GM12878 (cell line): ENCODE data around the gene SPINK4. TPM values are rescaled to one million over a fixed set of nuclear protein-coding genes. Genes with fewer than 3 reads are reported as not detected.

Experiments
- ATAC-seq: fragments of 200-7000 bp; cut with Tn5 transposase; 3 replicates; pipeline ENCODE4 v1.9.1; 2020; ENCODE audit warnings: mild to moderate bottlenecking, moderate library complexity
- BruUV-seq: library from RNA; stranded (reverse); fragments of 400-500 nt; replicated peaks from 2 replicates; lab custom pipeline; 2021; lab: Mats Ljungman, UMichigan
- CTCF ChIA-PET: fragments of 300-600 bp; sonication (Branson Sonifier 250); formaldehyde crosslinking; extraction: SDS; loops from one replicate; lab custom pipeline; 2021; ENCODE audit warnings: inconsistent platforms; lab: Yijun Ruan, JAX
- POLR2A ChIA-PET: fragments of 350-600 bp; formaldehyde crosslinking; extraction: SDS; loops from one replicate; lab custom pipeline; 2021; ENCODE audit warnings: inconsistent platforms; lab: Charles Lee
- RAD21 ChIA-PET: fragments of 300-600 bp; sonication (Branson Sonifier 250); formaldehyde crosslinking; loops from one replicate; lab custom pipeline; 2023; ENCODE audit warnings: antibody characterized with exemption; ENCODE audit not compliant: unreplicated experiment; lab: Charles Lee
- SMC1A ChIA-PET: fragments of 300-600 bp; sonication (Branson Sonifier 250); formaldehyde crosslinking; loops from one replicate; lab custom pipeline; 2023; ENCODE audit not compliant: unreplicated experiment, uncharacterized antibody; lab: Charles Lee
- DNase-seq: peaks from one replicate; pipeline ENCODE4 v3.0.0-alpha.2; 2011; ENCODE audit warnings: low read depth, low spot score
- FAIRE-seq: peaks from 3 replicates; lab custom pipeline; 2011; peaks lifted over from hg19 to GRCh38; lab: Jason Lieb, UNC
- H2AFZ ChIP-seq: 2 replicates; pipeline ENCODE4 v1.6.0; 2011; ENCODE audit warnings: low read depth, low read length, control low read depth; ENCODE audit not compliant: control insufficient read depth
- H3K27ac ChIP-seq: 2 replicates; pipeline ENCODE4 v1.5.1; 2011; ENCODE audit warnings: control low read depth; ENCODE audit not compliant: control insufficient read depth, insufficient read depth
- H3K27me3 ChIP-seq, 2 experiments: replicated peaks in 1 of 2; 2 replicates each; pipeline versions ENCODE4 v1.6.0 to v1.6.1; 2011; ENCODE audit warnings: low read length in 1 of 2; ENCODE audit not compliant: control insufficient read depth in 2 of 2, insufficient read depth in 2 of 2
- H3K36me3 ChIP-seq, 2 experiments: 2 replicates each; pipeline ENCODE4 v1.5.1; 2011; ENCODE audit warnings: low read length in 1 of 2; ENCODE audit not compliant: control insufficient read depth in 2 of 2, insufficient read depth in 2 of 2
- H3K4me1 ChIP-seq: 2 replicates; pipeline ENCODE4 v1.6.1; 2011; ENCODE audit warnings: mild to moderate bottlenecking, low read length, moderate library complexity, mixed read lengths; ENCODE audit not compliant: control insufficient read depth, insufficient read depth
- H3K4me2 ChIP-seq: 2 replicates; pipeline ENCODE4 v1.6.0; 2011; ENCODE audit warnings: control low read depth; ENCODE audit not compliant: control insufficient read depth, insufficient read depth
- H3K4me3 ChIP-seq: fragments of 200-600 bp; sonication (generic); 2 replicates; pipeline ENCODE4 v1.5.1; 2016
- H3K79me2 ChIP-seq: 2 replicates; pipeline ENCODE4 v1.6.0; 2011; ENCODE audit warnings: low read length; ENCODE audit not compliant: control insufficient read depth, insufficient read depth
- H3K9ac ChIP-seq: 2 replicates; pipeline ENCODE4 v1.8.0; 2011; ENCODE audit warnings: low read length, control low read depth, mixed read lengths; ENCODE audit not compliant: control insufficient read depth, insufficient read depth
- H3K9me3 ChIP-seq: replicated peaks from 3 replicates; pipeline ENCODE4 v1.5.1; 2011; ENCODE audit warnings: mild to moderate bottlenecking, low read length; ENCODE audit not compliant: control insufficient read depth, insufficient read depth
- H4K20me1 ChIP-seq: 2 replicates; pipeline ENCODE4 v1.6.0; 2011; ENCODE audit not compliant: control insufficient read depth, insufficient read depth
- ATF2 ChIP-seq: IDR thresholded peaks from 2 replicates; pipeline ENCODE4 v1.6.1; 2012; ENCODE audit warnings: low read length, inconsistent platforms
- BACH1 ChIP-seq: fragments of 450-650 bp; IDR thresholded peaks from 2 replicates; pipeline ENCODE4 v1.6.1; 2017; ENCODE audit warnings: mild to moderate bottlenecking, borderline replicate concordance
- BMI1 ChIP-seq: fragments of 450-650 bp; IDR thresholded peaks from 2 replicates; pipeline ENCODE4 v1.6.1; 2016; ENCODE audit warnings: mild to moderate bottlenecking, moderate library complexity, borderline replicate concordance
- CBX3 ChIP-seq: fragments of 200-600 bp; sonication (generic); IDR thresholded peaks from 2 replicates; pipeline ENCODE4 v1.6.1; 2016; ENCODE audit warnings: low read depth, borderline replicate concordance
- CBX5 ChIP-seq: sonication (generic); IDR thresholded peaks from 2 replicates; pipeline ENCODE4 v1.6.1; 2016; ENCODE audit warnings: low read depth, moderate library complexity, mild to moderate bottlenecking, inconsistent platforms
- DPF2 ChIP-seq: fragments of 450-650 bp; IDR thresholded peaks from 2 replicates; pipeline ENCODE4 v1.6.1; 2017; ENCODE audit warnings: mild to moderate bottlenecking
- MYC ChIP-seq: IDR thresholded peaks from 2 replicates; pipeline ENCODE4 v1.6.1; 2011; ENCODE audit warnings: mild to moderate bottlenecking, low read length, moderate library complexity, inconsistent platforms; ENCODE audit not compliant: insufficient read depth, insufficient replicate concordance, insufficient read length, severe bottlenecking
- REST ChIP-seq: IDR thresholded peaks from 2 replicates; pipeline ENCODE4 v1.6.1; 2012; ENCODE audit warnings: mild to moderate bottlenecking, low read depth, low read length
- SUPT20H ChIP-seq: IDR thresholded peaks from 2 replicates; pipeline ENCODE4 v1.6.1; 2011; ENCODE audit warnings: low read depth, mild to moderate bottlenecking, low read length, moderate library complexity, borderline replicate concordance; ENCODE audit not compliant: control insufficient read depth
- WGBS: methylation state at CpG from one replicate; pipeline ENCODE4 v1.1.6; 2016; ENCODE audit warnings: low lambda C conversion rate; ENCODE audit not compliant: insufficient replicate concordance, insufficient coverage; ENCODE audit errors: missing lambda C conversion rate; 5-methylcytosine and 5-hydroxymethylcytosine counted together
- in situ Hi-C: fragments of 300-500 bp; cut with MboI; formaldehyde crosslinking; loops from 9 replicates; pipeline ENCODE4 v1.14.3; 2018; ENCODE audit warnings: mixed read lengths
- intact Hi-C: fragments of 100-400 bp; cut with micrococcal nuclease; formaldehyde crosslinking; loops from one replicate; pipeline ENCODE4 v1.14.2; 2022; ENCODE audit not compliant: unreplicated experiment
- polyA plus RNA-seq, 11 experiments: library from polyadenylated mRNA; depleted of rRNA in 4 of 11; unstranded in 6 of 11; stranded (reverse) in 5 of 11; fragments of >200 nt; fragmentation: Nextera tagmentation in 4 of 11; fragmentation: Illumina TruSeq in 1 of 11; extraction: Ambion mirVana in 4 of 11; extraction: Trizol in 1 of 11; gene quantifications; 1 replicate in 1 of 11; 2 replicates in 10 of 11; pipeline versions ENCODE4 v1.2.1 to v1.2.3, GENCODE V29; 2011 to 2016; ENCODE audit warnings: inconsistent platforms in 2 of 11, missing spikeins in 2 of 11, low read depth in 1 of 11
- total RNA-seq, 4 experiments: library from RNA; depleted of rRNA in 3 of 4; stranded (reverse); fragments of >200 nt in 3 of 4; fragmentation: Illumina TruSeq in 1 of 4; extraction: Trizol in 1 of 4; gene quantifications; 2 replicates each; pipeline versions ENCODE4 v1.2.1 to v1.2.3, GENCODE V29; 2013 to 2021
- TF ChIP-seq, protein P1 (sequence below): fragments of 450-650 bp; IDR thresholded peaks from 2 replicates; pipeline ENCODE4 v1.6.1; 2017; ENCODE audit warnings: mild to moderate bottlenecking, moderate library complexity

Gene SPINK4
- total and polyA plus RNA-seq, 10 of the 15 experiments (the other 5 are each of a cell fraction or from before 2014, with no cell fraction given), result not detected

DNA sequence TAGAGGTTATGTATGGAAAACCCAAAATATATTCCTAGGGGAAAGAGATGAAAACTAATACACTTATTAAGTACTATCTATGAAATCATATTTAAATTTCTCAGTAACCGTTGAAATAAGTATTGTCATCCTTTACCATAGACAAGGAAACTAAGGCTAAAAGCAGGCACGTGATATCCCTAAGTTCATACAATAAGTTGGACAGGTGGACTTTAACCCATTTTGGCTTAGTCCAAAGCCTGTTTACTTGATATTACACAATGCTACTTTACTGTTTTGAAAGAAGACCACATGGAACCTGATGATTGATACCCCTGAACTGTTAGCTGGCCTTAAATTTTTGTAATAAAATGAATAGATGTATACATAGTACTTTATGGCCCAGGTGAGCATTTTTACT, 53.8 kb downstream of the SPINK4 start:
- Histone ChIP-seq H4K20me1 (no peaks in the 10 kb centered on the region), H3K9ac (no peak overlapping the region), H3K27ac (no peak overlapping the region), H3K4me3 (no peak overlapping the region), H3K79me2 (peaks cover 84% of the 10 kb centered on the region), H3K27me3 (no peaks in the 10 kb centered on the region), H3K4me1 (peaks cover 31% of the 10 kb centered on the region), H3K4me2 (peak overlapping the region; percentile 68), H3K9me3 (no peaks in the 10 kb centered on the region), H2AFZ (no peak overlapping the region), H3K36me3 (peaks cover 4 to 26% of the 10 kb centered on the region in 2 experiments; a peak in 3 of 4 replicates)
- SMC1A ChIA-PET, result interaction anchor here (1.0 kb wide), 1 partner anchor 13 kb away, joined by 3 read pairs; no protein-coding TSS in a partner anchor
- whole genome bisulfite sequencing, result 93% methylated on average over 2 of the region's 2 CpGs
- ATAC-seq (no peak), FAIRE-seq (no peak), DNase-seq (no peak)
- in situ Hi-C loops (no loop called here), intact Hi-C loops (loop anchor here (10.0 kb wide), 1 partner anchor 129 kb away; the partner anchor contains the start of gene B4GALT1)
- BruUV-seq, result no TSS peak
- POLR2A ChIA-PET, result interaction anchor here (0.6 to 1.3 kb wide), 3 partner anchors 26 to 184 kb away, joined by 3 read pairs; no protein-coding TSS in a partner anchor
- TF ChIP-seq CBX3 (no peak), SUPT20H (no peak), REST (no peak), BMI1 (no peak), DPF2 (no peak), ATF2 (no peak), CBX5 (no peak), MYC (no peak), BACH1 (no peak)
- TF ChIP-seq, protein P1, sequence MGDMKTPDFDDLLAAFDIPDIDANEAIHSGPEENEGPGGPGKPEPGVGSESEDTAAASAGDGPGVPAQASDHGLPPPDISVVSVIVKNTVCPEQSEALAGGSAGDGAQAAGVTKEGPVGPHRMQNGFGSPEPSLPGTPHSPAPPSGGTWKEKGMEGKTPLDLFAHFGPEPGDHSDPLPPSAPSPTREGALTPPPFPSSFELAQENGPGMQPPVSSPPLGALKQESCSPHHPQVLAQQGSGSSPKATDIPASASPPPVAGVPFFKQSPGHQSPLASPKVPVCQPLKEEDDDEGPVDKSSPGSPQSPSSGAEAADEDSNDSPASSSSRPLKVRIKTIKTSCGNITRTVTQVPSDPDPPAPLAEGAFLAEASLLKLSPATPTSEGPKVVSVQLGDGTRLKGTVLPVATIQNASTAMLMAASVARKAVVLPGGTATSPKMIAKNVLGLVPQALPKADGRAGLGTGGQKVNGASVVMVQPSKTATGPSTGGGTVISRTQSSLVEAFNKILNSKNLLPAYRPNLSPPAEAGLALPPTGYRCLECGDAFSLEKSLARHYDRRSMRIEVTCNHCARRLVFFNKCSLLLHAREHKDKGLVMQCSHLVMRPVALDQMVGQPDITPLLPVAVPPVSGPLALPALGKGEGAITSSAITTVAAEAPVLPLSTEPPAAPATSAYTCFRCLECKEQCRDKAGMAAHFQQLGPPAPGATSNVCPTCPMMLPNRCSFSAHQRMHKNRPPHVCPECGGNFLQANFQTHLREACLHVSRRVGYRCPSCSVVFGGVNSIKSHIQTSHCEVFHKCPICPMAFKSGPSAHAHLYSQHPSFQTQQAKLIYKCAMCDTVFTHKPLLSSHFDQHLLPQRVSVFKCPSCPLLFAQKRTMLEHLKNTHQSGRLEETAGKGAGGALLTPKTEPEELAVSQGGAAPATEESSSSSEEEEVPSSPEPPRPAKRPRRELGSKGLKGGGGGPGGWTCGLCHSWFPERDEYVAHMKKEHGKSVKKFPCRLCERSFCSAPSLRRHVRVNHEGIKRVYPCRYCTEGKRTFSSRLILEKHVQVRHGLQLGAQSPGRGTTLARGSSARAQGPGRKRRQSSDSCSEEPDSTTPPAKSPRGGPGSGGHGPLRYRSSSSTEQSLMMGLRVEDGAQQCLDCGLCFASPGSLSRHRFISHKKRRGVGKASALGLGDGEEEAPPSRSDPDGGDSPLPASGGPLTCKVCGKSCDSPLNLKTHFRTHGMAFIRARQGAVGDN, result no peak
- CTCF ChIA-PET, result no interaction called here
- RAD21 ChIA-PET, result no interaction called here
